HG02852 (cell line): ENCODE results near the gene NSD2.
"Not testable (repeated sequence)": the region's sequence is repeated elsewhere in the genome, so short reads cannot be mapped to it uniquely, and the experiment has no call there.

Source experiments
- ATAC-seq: cut with Tn5 transposase; IDR thresholded peaks from one replicate; pipeline ENCODE4 v1.9.1; 2021; ENCODE audit warnings: mild to moderate bottlenecking, moderate library complexity; ENCODE audit not compliant: unreplicated experiment

The NSD2 gene

DNA sequence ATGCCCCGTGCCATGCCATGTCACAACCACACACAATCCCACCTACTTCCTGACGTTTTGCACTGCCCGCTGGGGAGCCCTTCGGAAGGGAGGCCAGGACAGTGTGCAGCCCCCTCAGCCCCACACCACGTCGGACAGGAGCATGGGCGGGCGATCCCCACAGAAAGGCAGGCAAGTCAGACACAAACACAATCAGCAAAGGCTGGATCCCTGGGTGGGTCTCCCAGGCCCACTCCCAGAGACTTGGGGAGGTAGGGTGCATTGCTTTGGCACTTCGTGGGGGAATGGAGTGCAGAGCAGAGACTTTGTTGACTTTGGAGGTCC, 29.3 kb upstream of the NSD2 start:
- ATAC-seq = no peak

- no peak for ATAC-seq
These were observed 28.8 kb upstream of the NSD2 start for GRCh38 chr4:1842339-1842895.

DNA sequence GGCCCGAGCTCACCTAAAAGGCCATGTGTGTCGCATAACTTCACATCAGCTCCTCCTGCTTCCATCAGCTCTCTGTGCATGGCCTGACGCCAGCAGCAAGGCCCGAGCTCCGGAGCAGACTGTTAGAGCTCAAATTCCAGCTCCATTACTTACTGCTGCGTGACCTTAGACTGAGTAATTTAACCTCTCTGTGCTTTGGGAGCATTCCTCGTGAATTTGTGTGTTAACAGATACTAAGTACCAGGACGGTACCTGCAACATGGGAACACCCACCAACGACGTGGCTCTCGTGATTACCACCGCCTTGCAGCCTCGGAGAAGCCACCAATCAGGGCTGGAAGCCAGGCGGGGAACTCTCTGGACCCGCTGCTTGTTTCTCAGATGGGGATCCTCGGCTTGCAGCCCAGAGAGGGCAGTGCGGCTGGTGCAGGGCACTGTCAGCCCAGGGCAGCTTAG, 28.2 kb upstream of the NSD2 start:
- ATAC-seq = no peak

- no peak for ATAC-seq
These were observed 27.3 kb upstream of the NSD2 start for GRCh38 chr4:1843852-1844251.

GRCh38 chr4:1844618-1845017, 26.6 kb upstream of the NSD2 start:
- ATAC-seq = not testable (repeated sequence)

DNA sequence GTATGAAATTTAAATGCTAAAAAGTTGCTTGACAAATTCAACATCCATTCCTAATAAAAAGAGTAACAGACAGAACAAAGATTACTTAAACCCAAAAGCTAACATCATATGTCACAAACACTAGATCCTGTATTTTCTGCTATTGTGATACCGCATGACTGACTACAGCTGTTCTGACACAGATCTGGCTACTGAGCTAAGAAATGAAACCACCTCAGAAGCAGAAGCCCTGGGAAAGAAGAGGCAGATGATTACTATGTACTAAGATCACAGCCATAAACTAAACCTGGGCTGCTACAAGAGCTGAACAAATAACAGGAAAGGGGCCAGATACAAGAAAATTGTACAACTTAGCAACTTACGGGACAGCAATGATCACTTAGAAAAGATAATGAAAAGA, 24.6 kb upstream of the NSD2 start:
- ATAC-seq = peak; percentile 55

GRCh38 chr4:1850276-1850675, 20.9 kb upstream of the NSD2 start:
- no peak for ATAC-seq

DNA sequence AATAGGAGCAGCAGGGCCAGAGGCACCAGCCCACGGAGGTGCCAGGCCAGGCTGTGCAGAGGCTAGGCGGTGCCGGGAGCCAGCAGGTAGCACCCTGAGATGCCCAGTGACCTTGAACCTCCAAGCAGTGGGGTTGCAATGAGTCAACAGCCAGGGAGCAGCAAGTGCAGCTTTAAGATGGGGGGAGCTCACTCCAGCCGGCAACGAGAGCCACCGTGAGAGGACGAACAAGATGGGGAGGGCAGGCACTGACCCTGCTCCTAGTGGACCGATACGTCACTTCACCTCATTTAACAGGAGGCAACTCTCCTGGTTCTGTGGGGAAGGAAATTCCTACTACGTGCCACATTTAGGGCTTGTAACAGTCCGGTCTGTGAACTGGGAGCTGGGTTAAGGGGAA, 20.0 kb upstream of the NSD2 start:
- no peak for ATAC-seq

GRCh38 chr4:1851575-1852410, 19.4 kb upstream of the NSD2 start:
- no peak for ATAC-seq

- ATAC-seq = no peak
These were observed 18.1 kb upstream of the NSD2 start for GRCh38 chr4:1852904-1853623.

GRCh38 chr4:1854752-1855151, 16.4 kb upstream of the NSD2 start:
- no peak for ATAC-seq

DNA sequence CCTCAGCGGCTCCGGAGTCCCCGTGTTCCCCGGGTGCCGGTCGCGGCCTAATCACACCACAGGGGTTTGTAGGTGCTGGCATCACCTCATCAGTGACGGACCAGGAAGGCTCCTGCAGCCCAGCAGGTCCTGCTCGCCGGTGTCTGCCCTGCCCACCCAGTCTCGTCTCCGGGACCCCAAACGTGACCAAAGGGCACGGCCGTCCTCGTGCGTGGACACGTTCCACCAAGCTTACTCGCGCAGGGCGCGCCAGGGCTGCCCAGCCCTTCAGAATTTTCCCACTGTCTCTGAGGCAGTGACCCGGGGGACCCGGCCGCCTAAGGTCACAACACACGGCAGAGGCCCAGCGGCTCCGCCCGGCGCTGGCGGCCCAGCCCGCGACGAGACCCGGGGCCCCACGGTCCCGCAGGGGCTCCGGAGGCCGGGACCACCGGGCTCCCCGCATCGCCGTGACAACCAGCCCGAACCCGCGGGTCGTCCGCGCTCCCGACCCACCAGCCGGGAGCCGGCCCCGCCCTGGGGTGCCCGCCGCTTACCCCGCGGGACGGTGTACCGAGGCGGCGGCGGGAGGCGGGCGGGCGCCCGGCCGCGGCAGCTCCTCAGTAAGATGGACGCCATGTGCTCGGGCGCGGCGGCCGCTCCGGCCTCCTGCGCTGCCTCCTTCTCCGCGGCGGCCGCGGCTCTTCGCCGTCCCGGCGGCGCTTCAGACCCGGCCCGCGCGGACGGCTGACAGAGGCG, 15.7 kb upstream of the NSD2 start:
- ATAC-seq = peak; percentile 22

DNA sequence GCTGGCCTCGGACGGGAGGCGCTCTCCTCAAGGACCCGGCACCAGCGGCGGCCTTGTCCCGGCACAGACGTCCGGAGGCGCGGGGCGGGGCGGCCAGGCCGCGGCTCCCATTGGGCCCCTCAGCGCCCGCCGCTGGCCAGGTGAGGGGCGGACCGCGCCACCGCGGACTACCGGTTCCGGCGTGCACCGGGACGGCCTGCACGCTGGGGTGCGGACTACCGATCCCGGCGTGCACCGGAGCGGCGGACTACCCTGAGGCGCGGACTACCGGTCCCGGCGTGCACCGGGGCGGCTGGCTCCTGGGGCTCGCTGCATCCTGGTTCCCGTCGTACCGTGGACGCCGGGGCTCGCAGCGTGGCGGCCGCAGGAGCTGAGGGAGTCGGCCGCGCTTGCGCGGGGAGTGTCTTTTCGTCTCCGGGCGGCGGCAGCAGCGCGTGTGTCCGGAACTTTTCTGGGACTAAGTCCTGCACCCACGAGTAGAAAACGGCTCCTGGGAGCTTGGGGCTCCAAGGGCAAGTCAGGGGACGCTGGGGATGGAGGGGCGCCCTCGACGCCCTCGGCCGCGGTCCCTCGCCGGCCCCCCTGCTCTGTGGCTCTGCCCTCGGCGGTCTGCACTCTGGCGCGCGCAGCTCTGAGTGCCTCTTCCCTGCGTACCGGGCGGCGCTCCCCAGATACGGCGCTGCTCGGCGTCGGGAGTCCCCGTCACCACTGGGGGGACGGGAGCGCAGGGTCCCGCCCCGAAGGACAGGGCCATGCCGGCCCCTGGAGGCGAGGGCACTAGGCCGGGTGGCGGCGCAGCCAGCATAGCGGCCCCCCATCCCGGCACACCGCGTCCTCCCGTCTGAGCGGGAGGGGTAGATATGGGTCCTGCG, 14.9 kb upstream of the NSD2 start, which contains the start of gene LETM1:
TSS of gene LETM1 (minus strand) at position 86 of the 872 bp plus-strand sequence. CDS start 206 bp downstream, outside the sequence.
- peak; percentile 80 for ATAC-seq

GRCh38 chr4:1856943-1857699, 14.1 kb upstream of the NSD2 start:
- no peak for ATAC-seq

DNA sequence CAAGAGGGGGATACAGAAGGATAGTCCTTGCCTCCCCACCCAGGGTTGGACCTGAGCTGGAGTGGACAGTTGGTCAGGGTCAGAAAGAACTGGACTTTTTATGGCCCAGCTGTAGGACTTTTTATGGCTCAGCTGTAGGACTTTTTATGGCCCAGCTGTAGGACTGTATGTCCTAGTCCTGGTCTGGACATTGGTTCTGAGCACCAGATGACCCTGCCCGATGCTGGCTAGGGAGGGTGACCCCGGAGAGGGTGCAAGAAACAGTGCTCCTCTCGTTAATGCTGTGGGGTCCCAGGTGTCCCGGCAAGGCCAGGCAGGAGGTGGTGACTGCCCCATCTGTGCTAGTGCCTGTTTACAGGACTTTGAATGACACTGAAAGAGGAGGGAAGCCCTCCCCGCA, 13.3 kb upstream of the NSD2 start:
- ATAC-seq = no peak

GRCh38 chr4:1859389-1859753, 11.8 kb upstream of the NSD2 start:
- no peak for ATAC-seq

DNA sequence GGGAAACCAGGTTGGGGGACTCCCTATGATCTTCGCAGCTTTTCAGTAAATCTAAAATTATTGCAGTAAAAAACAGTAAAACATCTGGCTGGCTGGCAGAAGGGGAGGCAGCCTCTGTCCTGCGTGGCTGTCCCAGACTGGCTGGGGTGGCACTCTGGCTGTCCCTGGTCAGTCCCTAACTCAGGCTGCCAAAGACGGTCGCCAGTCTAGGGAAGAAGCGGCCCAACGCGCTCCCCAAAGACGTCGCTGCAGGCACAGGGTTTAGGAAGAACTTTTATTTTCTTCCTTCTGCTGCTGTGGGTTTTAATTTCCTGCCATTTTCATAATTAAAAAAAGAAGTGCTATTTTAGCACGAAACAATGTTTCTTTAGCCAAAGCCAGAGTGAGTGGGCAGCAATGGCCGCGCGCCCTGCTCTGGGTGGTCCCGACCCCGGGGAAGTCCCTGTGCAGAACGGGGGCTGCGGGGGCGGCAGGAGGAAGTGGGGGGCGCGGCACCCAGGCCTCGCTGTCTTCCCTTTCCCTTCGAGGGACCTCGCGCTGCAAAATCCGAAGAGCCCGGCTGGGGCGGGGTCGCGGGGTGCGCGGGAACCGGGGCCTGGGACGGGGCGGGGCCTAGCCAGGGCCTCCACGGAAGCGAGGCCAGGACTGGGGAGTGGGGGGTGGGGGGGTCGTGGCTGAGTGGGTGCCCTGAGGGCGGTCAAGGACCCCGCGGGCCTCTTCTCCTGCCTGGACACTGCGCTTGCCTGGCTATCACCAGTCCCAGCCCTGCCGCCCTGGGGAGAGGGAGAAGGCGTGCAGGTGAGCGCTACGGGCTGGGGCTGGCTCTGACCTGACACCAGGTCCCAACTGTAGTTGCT, 8.9 kb upstream of the NSD2 start:
- no peak for ATAC-seq

DNA sequence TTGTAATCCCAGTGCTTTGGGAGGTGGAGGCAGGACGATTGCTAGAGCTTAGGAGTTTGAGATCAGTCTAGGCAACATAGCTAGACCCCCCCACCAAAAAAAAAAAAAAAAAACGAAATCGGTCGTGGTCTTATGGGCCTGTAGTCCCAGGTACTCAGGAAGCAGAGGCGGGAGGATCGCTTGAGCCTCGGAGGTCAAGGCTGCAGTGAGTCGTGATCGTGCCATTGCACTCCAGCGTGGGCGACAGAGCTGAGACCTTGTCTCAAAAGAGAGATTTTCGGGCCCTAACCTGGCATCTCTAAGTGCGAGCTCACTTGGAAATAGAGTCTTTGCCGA, 8.3 kb upstream of the NSD2 start:
- no peak for ATAC-seq
